Activated naive CD8-positive, alpha-beta T cell treated with anti-CD3 and anti-CD28 coated beads, Interleukin-2, amount 50 U/mL, for 16 hours (primary cell): ENCODE results near the gene CCS.
"Not testable (repeated sequence)": the region's sequence is repeated elsewhere in the genome, so short reads cannot be mapped to it uniquely, and the experiment has no call there.

Experiments
- DNase-seq: peaks from one replicate; pipeline ENCODE4 v3.0.0-alpha.2; 2020; ENCODE audit warnings: low read depth, low spot score

The CCS gene

DNA sequence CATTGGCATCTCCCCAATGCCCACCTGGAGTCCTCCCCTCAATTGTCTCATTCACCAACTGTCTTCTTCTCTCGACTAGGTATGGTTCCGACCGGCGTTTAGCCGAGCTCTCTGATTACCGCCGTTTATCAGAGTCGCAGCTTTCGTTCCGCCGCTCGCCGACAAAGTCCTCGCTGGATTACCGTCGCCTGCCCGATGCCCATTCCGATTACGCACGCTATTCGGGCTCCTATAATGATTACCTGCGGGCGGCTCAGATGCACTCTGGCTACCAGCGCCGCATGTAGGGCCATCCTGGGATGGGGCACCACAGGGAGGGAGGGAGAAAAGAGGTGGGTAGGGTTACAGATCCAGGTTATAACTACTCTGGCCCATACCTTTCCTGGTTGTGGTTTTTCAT lies 33.4 kb downstream of the CCS start:
- no peak for DNase-seq

DNA sequence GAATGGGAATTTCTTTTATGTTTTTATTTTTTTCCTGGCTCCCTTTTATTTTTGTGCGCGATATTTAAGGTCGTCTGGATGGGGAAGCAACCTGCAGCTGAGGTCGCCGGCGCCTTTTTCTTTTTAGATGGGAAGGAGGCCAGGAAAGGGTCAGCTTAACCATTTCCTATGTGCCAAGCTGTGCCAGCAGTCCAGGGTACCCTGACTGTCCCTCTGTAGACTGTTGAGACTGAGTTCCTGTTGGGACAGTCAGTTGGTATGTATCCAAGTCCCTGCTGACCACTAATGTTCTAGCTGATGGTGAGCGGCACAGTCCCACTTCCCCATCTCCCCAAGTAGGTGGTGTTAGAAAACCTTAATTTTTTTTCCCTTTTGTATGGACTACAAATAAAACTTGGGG lies 33.9 kb downstream of the CCS start:
- no peak for DNase-seq

DNA sequence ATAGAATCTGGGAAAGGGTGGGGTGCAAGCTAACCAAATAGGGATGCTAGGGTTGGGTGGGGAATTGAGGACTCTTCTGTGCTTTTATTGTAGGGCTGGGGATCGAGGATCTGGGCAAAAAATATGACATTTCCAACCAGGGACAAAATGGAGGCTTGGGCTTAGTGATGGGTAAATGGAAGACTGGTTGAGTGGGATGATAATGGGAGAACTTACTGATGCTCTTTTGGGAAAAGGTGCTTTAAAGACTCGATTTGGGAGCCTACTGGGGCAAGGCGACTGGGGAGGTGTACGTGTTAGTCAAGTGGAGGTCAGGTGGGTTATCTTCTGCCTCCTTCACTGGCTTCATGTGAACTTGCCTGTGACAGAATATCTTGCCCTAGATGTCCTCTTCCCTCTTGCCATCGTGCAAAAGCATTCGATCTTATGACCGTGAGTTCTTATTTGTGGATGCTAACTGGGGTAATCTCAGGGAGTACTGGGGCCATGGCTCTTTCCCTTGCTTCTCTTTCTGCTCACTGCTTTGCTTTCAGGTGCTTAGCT lies 35.1 kb downstream of the CCS start:
- DNase-seq, result no peak

DNA sequence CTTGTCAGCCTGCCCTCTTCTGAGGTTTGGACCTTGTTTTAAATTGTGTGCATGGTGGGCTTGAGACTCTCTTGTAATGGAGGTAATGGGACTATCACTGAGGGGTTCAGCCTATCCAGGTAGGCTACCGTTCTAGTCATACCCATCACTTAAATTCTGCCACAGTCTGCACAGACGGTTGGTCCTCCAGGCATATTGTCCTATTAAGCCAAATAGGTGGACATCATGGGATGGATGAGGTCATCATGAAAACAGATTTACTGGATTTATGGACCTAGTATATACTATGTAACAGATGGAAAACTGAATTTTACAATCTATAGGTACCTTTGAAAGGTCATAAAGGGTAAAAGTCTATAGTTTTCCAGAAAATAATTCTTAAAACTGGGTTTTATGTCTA lies 36.4 kb downstream of the CCS start:
- DNase-seq, result no peak

DNA sequence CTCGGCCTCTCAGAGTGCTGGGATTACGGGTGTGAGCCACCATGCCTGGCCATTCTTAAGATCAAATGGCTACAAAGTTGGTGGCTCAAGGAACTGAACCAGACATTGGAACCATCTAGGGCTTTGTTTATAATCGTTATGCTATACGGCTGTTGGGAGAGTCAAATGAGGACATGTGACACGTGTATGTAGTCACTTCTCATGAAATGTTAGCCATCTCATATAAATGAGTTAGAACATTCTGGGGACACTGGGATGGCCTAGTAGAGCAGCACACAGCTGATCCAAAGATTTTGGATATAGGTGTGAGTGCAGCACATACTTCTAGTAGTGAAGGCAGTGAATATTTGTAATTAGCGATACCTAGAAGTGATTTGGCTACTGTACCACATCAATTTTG lies 38.9 kb downstream of the CCS start:
- no peak for DNase-seq

DNA sequence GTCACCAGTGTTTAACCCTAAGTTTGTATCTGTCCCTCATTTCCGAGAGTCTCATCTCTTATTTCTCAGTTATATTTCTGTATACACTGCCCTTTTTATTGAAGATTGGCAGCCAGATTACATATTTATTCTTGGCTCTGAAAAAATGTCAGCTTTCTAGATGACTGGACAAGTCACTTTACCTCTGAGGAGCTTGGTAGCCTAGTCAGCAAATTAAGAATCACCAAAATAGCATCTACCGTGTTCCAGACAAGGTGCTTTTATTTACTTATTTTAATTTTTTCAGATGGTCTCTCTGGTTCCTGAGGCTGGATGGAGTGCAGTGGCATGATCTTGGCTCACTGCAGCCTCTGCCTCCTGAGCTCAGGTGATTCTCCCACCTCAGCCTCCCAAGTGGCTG lies 40.0 kb downstream of the CCS start:
- no peak for DNase-seq

DNA sequence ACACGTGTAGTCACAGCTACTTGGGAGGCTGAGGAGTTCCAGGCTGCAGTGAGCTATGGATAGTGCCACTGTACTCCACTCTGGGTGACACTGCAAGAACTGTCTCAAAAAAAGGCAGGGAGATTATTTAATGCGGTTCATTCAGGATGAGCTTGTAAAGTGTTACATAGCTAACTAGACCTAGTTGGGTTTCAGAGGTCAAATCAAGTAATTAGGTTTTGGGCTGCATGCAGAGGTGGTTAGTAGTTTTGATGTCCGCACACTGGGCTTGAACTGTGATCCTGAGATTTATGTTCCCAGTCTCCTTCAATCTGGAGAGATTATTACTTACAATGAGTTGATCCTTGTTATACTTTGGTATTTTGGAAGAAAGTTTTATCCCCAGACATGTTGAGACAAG lies 43.4 kb downstream of the CCS start:
- DNase-seq, result no peak

DNA sequence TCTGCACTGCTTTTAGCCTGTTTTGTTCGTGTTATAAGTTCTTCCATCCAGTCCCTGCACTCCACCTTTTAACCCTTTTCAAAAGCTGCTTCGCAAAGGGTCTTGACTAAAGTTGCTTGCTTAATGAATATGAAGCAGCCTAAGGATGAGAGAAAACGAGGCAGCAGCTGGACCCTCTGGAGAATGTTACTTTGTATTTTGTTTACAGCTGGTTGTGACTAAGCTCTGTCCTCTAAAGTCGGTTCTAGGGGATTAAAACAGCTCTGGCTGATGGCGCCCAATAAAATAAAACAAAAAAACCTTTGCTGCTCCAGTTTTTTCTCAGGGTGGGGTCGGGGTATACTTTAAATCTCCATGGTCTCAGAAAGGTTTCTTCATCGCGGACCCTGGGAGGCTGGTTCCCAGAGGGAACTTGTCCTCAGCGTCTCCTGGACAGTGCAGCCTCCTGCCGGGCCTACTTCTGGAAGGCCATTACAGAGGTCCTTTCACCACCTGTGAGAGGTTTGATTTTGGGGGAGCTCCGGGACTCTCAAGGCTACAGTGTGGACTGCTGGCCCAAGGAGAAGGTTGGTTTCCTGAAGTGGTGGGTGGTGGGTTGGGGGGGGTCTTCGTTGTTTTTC lies 44.7 kb downstream of the CCS start:
- no peak for DNase-seq

DNA sequence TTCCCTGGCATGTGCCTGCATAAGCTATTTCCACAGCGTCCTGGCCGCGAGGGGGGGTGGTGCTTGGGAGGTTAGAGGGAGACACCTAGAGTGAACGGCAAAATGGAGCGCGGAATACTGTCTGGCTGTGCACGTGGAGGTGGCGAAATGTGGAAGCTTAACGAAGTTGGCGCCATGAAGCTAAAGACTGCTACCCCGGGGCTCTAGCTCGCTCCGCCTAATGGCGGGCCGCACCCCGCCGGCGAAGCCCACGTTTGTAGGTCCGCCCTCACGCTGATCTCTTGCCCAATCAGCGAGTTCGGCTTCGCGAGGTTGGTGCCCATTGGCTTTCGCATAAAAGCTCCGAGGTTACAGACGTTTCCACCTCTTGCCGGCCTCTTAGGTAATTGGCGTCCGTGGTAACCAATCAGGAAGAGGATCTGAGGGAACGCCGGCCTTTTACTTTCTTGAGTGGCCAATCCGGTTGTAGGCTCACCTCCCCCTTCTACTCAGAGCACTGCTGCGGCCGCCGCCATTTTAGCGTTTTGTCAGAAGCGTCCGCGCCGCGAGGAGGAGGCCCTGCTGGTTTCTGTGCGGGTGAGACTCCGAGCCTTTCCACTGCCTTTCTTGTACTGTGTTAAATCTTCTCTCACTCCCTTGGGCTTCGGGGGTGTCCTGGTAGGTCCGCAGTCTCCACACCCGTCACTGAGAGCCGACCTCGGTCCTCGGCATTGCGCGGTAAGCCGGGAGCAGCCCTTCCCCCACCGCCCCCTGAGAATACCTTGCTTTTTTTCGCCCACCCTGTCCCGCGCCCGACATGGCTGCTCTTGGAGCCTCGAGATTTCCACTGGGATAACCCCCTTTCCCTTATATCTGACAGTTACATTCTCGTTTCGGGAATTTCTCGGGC lies 45.4 kb downstream of the CCS start, which contains the start of gene RBM4:
RBM4 (plus strand) TSS at position 527 of the 889 bp plus-strand sequence. CDS start 1,009 bp downstream, outside the sequence.
- DNase-seq, result peak; percentile 94

DNA sequence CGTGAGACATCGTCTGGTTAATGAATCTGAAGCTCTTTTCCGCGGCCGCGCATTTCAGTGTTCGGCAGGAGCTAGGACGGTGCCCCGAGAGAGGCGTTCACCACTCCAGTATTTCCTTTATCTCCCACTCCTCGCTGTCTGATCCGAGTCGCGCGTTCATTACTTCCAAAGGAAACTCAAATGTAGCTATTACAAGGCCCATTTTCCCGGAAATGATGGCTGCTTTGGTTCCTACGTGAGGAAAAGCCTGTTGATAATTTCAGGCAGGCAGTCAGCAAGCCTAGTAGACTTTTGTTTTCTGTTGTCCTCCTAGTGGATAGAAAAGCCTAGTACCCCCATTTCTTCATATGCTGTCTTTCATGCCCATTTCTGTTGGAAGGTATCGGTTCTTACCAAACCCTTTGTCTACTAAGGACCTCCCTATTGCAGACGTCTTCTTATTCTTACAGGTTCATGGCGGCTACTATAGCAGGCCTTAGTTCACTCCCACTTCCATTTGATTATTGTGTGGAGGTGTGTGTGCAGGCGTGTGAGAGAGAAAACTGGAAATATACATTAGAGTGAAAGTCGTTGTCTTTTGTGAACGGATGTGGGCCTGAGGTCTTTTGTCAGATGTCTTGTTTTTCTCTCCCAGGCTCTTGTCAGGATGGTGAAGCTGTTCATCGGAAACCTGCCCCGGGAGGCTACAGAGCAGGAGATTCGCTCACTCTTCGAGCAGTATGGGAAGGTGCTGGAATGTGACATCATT lies 46.3 kb downstream of the CCS start:
- DNase-seq, result no peak

DNA sequence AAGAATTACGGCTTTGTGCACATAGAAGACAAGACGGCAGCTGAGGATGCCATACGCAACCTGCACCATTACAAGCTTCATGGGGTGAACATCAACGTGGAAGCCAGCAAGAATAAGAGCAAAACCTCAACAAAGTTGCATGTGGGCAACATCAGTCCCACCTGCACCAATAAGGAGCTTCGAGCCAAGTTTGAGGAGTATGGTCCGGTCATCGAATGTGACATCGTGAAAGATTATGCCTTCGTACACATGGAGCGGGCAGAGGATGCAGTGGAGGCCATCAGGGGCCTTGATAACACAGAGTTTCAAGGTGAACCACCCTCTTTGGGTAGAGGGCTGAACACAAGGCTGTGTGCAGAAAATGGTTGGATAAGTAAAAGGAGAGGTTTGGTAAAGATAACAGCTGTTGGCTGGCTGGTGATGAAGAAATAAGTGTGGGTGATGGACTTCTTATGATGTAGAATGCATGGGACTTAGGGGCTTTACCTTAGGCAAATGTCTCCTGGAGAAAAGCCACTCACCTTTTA lies 46.9 kb downstream of the CCS start:
- not testable (repeated sequence) for DNase-seq

DNA sequence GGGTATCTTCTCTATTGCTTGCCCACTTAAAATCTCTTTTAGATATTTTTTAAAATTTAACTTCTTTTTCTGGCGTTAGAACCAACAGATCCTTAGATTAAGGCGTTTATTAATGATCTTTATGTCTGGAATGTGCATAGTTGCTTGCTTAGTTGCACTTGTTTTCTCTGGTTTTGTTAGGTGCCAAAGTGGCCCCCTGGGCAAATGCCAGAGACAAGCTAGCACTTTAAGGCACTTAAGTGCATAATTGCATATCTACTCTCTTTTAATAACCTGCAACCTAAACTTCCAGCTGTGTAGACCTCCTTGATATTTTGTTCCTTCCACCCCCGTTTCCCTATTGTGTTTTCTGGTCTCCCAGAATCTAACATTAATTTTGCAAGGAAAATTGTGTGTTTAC lies 48.8 kb downstream of the CCS start:
- no peak for DNase-seq

DNA sequence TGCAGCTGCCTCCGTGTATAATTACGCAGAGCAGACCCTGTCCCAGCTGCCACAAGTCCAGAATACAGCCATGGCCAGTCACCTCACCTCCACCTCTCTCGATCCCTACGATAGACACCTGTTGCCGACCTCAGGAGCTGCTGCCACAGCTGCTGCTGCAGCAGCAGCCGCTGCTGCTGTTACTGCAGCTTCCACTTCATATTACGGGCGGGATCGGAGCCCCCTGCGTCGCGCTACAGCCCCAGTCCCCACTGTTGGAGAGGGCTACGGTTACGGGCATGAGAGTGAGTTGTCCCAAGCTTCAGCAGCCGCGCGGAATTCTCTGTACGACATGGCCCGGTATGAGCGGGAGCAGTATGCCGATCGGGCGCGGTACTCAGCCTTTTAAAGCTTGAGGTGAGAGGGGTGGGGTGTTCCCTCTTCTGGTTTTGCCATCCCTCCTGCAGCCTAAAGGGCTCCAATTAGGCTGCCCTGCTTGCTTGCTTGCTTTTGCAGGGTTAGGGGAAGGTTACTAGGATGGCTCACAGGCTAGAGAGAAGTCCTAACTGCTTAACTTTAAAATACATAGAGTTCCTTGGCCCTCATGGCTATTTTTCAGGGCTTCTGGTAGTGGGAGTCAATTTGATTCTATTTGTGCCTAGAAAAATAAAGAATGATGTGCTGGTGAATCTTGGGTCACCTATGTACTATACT lies 50.9 kb downstream of the CCS start:
- DNase-seq, result no peak

DNA sequence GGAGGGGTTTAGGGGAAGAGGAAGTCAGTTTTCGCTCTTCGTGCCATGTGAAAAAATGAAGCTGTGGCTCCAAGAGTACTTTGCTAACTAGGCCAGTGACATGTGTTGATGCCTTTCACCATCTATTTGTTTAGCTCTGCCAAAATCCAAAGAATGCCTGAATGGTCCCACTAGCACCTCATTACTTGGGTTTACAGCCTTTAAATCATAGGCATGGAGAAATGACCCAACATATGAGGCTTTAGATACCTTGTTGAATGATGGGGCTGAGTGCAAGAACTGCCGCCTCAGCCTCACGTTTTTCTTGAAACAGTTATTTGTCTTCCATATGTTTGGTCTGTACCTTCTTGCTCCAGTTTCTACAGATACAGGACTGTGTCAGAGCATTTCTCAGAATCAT lies 53.8 kb downstream of the CCS start:
- DNase-seq, result no peak

DNA sequence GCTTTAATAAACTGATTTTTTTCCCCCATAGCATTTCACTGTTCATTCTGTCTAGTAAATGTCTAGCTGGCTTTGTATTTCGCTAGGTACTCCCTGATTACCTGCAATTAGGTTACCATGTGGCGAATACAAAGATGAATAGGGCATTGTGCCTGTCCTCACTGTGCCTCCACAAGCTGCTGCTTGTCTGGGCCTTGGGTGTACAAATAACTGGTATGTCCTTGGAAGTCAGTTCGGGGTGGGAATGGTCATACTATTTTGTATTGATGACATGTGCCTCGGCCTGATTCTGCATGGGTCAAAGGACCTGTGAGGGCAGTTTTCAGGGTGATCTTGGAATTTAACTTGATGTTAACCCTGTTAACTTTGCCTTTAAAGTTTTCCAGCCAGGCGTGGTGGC lies 56.9 kb downstream of the CCS start:
- no peak for DNase-seq

DNA sequence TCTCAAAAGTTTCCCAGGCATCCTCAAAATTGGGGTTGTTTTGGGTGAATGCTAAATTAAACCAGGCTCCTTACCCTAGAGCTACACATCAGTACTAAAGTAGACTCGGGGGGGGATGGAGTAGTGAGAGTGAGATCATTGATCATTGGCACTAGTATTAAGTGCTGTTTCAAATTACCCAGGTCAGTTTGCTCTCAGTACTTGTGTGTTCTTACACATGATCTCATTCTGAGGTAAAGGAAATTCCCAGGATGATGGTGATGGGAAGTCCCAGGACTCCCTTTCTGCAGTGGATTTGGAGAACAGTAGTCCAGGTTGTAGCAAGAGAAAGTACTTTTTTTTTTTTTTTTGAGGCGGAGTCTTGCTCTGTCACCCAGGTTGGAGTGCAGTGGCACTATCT lies 58.0 kb downstream of the CCS start:
- DNase-seq, result no peak

DNA sequence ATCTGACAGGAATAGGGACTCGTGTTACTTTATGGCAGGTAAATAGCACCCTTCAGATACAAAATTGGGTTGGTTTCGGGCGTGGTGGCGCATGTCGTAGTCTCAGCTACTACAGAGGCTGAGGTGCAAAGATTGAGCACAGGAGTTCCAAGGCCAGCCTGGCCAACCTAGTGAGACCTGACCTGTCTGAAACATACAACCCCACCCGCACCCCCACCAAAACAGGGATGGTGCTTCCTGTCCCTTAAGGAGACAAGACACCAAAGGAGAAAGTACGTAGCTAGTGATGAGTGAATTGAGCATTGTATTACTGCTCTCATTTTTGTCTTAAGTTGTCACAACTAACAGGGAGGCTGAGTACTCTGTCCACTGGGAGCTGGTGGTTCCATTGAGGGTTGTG lies 59.7 kb downstream of the CCS start:
- no peak for DNase-seq

DNA sequence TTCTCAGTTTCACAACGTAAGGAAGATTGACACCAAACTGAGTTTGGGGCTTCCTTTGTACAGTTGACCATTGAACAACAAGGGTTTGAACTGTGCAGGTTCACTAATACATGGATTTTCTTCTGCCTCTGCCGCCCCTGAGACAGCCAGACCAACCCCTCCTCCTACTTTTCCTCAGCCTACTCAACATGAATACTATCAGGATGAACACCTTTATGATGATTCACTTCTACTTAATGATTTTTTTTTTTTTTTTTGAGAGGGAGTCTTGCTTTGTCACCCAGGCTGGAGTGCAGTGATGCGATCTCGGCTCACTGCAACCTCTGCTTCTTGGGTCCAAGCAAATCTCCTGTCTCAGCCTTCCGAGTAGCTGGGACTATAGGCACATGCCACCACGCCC lies 60.1 kb downstream of the CCS start:
- no peak for DNase-seq
